ENCODE data around the gene UGT1A7. TPM values are rescaled to one million over a fixed set of nuclear protein-coding genes. Genes with fewer than 3 reads are reported as not detected.

The UGT1A7 gene
- total and polyA plus RNA-seq, 7 experiments from 2014 or later: not detected

- no peak for ATAC-seq
- H3K27me3 ChIP-seq (ENCODE audit: control insufficient read depth in 2 of 2, insufficient read depth in 2 of 2, low read length in 2 of 2): no peaks in the 10 kb centered on the region
- no peaks in the 10 kb centered on the region for H3K9me3 ChIP-seq (ENCODE audit: control insufficient read depth in 2 of 3, low read length in 3 of 3)
- Mint-ChIP-seq H3K27ac (no peak overlapping the region), H3K9me3 (peaks cover 0 to 3% (median 0%) of the 10 kb centered on the region in 11 donors), H3K4me1 (no peaks in the 10 kb centered on the region), H3K36me3 (no peaks in the 10 kb centered on the region), H3K4me3 (no peak overlapping the region), H3K27me3 (peaks cover 12 to 35% (median 28%) of the 10 kb centered on the region in 5 donors)
- H3K4me3 ChIP-seq (ENCODE audit: low read length): no peak overlapping the region
- H3K4me1 ChIP-seq (ENCODE audit: control insufficient read depth in 2 of 2, insufficient read depth in 2 of 2, low read length in 2 of 2): no peaks in the 10 kb centered on the region
- intact Hi-C loops (cut with micrococcal nuclease): no loop called here
- ChIA-PET CTCF (no interaction called here), POLR2A (no interaction called here)
- H3K36me3 ChIP-seq (ENCODE audit: control insufficient read depth in 2 of 3, insufficient read depth in 3 of 3, low read length in 3 of 3): no peaks in the 10 kb centered on the region
- no peak overlapping the region for H3K27ac ChIP-seq (ENCODE audit: low read depth, low read length)
- DNase-seq: no peak
Observed at GRCh38 chr2:233764761-233765160, 83.1 kb downstream of the UGT1A7 start.

GRCh38 chr2:233766416-233766815 lies 84.7 kb downstream of the UGT1A7 start:
- Mint-ChIP-seq H3K4me1 (no peaks in the 10 kb centered on the region), H3K9me3 (peaks cover 0 to 3% (median 0%) of the 10 kb centered on the region in 11 donors), H3K27ac (no peak overlapping the region), H3K27me3 (peaks cover 18 to 39% (median 28%) of the 10 kb centered on the region in 5 donors), H3K4me3 (no peak overlapping the region), H3K36me3 (no peaks in the 10 kb centered on the region)
- DNase-seq: no peak
- H3K27ac ChIP-seq (ENCODE audit: low read depth, low read length): no peak overlapping the region
- POLR2A ChIA-PET: no interaction called here
- no peaks in the 10 kb centered on the region for H3K36me3 ChIP-seq (ENCODE audit: control insufficient read depth in 2 of 3, insufficient read depth in 3 of 3, low read length in 3 of 3)
- H3K4me3 ChIP-seq (ENCODE audit: low read length): no peak overlapping the region
- no peaks in the 10 kb centered on the region for H3K27me3 ChIP-seq (ENCODE audit: control insufficient read depth in 2 of 2, insufficient read depth in 2 of 2, low read length in 2 of 2)
- ATAC-seq: no peak
- no peaks in the 10 kb centered on the region for H3K9me3 ChIP-seq (ENCODE audit: control insufficient read depth in 2 of 3, low read length in 3 of 3)
- intact Hi-C loops (cut with micrococcal nuclease): no loop called here
- CTCF ChIA-PET: no interaction called here
- H3K4me1 ChIP-seq (ENCODE audit: control insufficient read depth in 2 of 2, insufficient read depth in 2 of 2, low read length in 2 of 2): no peaks in the 10 kb centered on the region

- Mint-ChIP-seq H3K4me1 (no peaks in the 10 kb centered on the region), H3K27me3 (peaks cover 15 to 39% (median 28%) of the 10 kb centered on the region in 5 donors), H3K4me3 (no peak overlapping the region), H3K9me3 (peaks cover 0 to 3% (median 0%) of the 10 kb centered on the region in 11 donors), H3K27ac (no peak overlapping the region), H3K36me3 (no peaks in the 10 kb centered on the region)
- Histone ChIP-seq H3K9me3 (ENCODE audit: control insufficient read depth in 2 of 3, low read length in 3 of 3) (no peaks in the 10 kb centered on the region), H3K4me3 (ENCODE audit: low read length) (no peak overlapping the region), H3K36me3 (ENCODE audit: control insufficient read depth in 2 of 3, insufficient read depth in 3 of 3, low read length in 3 of 3) (no peaks in the 10 kb centered on the region), H3K27ac (ENCODE audit: low read depth, low read length) (no peak overlapping the region), H3K27me3 (ENCODE audit: control insufficient read depth in 2 of 2, insufficient read depth in 2 of 2, low read length in 2 of 2) (no peaks in the 10 kb centered on the region), H3K4me1 (ENCODE audit: control insufficient read depth in 2 of 2, insufficient read depth in 2 of 2, low read length in 2 of 2) (no peaks in the 10 kb centered on the region)
- ChIA-PET POLR2A (no interaction called here), CTCF (no interaction called here)
- ATAC-seq (no peak), DNase-seq (no peak)
- intact Hi-C loops (cut with micrococcal nuclease): no loop called here
Observed at GRCh38 chr2:233768076-233768475, 86.4 kb downstream of the UGT1A7 start.

- Mint-ChIP-seq H3K36me3 (no peaks in the 10 kb centered on the region), H3K27me3 (peaks cover 9 to 32% (median 19%) of the 10 kb centered on the region in 5 donors), H3K4me3 (no peak overlapping the region), H3K27ac (no peak overlapping the region), H3K9me3 (peaks cover 0 to 3% (median 0%) of the 10 kb centered on the region in 11 donors), H3K4me1 (no peaks in the 10 kb centered on the region)
- POLR2A ChIA-PET: no interaction called here
- Histone ChIP-seq H3K4me3 (ENCODE audit: low read length) (no peak overlapping the region), H3K27ac (ENCODE audit: low read depth, low read length) (no peak overlapping the region), H3K9me3 (ENCODE audit: control insufficient read depth in 2 of 3, low read length in 3 of 3) (no peaks in the 10 kb centered on the region), H3K36me3 (ENCODE audit: control insufficient read depth in 2 of 3, insufficient read depth in 3 of 3, low read length in 3 of 3) (no peaks in the 10 kb centered on the region), H3K4me1 (ENCODE audit: control insufficient read depth in 2 of 2, insufficient read depth in 2 of 2, low read length in 2 of 2) (no peaks in the 10 kb centered on the region), H3K27me3 (ENCODE audit: control insufficient read depth in 2 of 2, insufficient read depth in 2 of 2, low read length in 2 of 2) (no peaks in the 10 kb centered on the region)
- no peak for ATAC-seq
- no peak for DNase-seq
- CTCF ChIA-PET: interaction anchor here (0.6 kb wide), 1 partner anchor 166 kb away, joined by 3 read pairs; no protein-coding TSS in a partner anchor
- intact Hi-C loops (cut with micrococcal nuclease): no loop called here
Observed at GRCh38 chr2:233769260-233769659, 87.6 kb downstream of the UGT1A7 start.

GRCh38 chr2:233772153-233772552 lies 90.5 kb downstream of the UGT1A7 start:
- Histone ChIP-seq H3K4me1 (ENCODE audit: control insufficient read depth in 2 of 2, insufficient read depth in 2 of 2, low read length in 2 of 2) (no peaks in the 10 kb centered on the region), H3K9me3 (ENCODE audit: control insufficient read depth in 2 of 3, low read length in 3 of 3) (no peaks in the 10 kb centered on the region), H3K36me3 (ENCODE audit: control insufficient read depth in 2 of 3, insufficient read depth in 3 of 3, low read length in 3 of 3) (no peaks in the 10 kb centered on the region), H3K27ac (ENCODE audit: low read depth, low read length) (no peak overlapping the region), H3K4me3 (ENCODE audit: low read length) (no peak overlapping the region), H3K27me3 (ENCODE audit: control insufficient read depth in 2 of 2, insufficient read depth in 2 of 2, low read length in 2 of 2) (no peaks in the 10 kb centered on the region)
- ChIA-PET POLR2A (no interaction called here), CTCF (no interaction called here)
- DNase-seq: no peak
- no peak for ATAC-seq
- Mint-ChIP-seq H3K4me3 (no peak overlapping the region), H3K27ac (no peak overlapping the region), H3K27me3 (peaks cover 9 to 21% (median 17%) of the 10 kb centered on the region in 5 donors), H3K9me3 (peaks cover 0 to 17% (median 9%) of the 10 kb centered on the region in 11 donors), H3K4me1 (no peaks in the 10 kb centered on the region), H3K36me3 (peaks cover 0 to 6% (median 0%) of the 10 kb centered on the region in 5 donors)
- intact Hi-C loops (cut with micrococcal nuclease): no loop called here

- POLR2A ChIA-PET: no interaction called here
- ATAC-seq: no peak
- no peak for DNase-seq
- CTCF ChIA-PET: no interaction called here
- Mint-ChIP-seq H3K4me3 (no peak overlapping the region), H3K27ac (no peak overlapping the region), H3K4me1 (no peaks in the 10 kb centered on the region), H3K27me3 (peaks cover 9 to 24% (median 16%) of the 10 kb centered on the region in 5 donors), H3K36me3 (peaks cover 0 to 6% (median 0%) of the 10 kb centered on the region in 5 donors), H3K9me3 (peaks cover 0 to 19% (median 10%) of the 10 kb centered on the region in 11 donors)
- Histone ChIP-seq H3K4me1 (ENCODE audit: control insufficient read depth in 2 of 2, insufficient read depth in 2 of 2, low read length in 2 of 2) (no peaks in the 10 kb centered on the region), H3K27me3 (ENCODE audit: control insufficient read depth in 2 of 2, insufficient read depth in 2 of 2, low read length in 2 of 2) (no peaks in the 10 kb centered on the region), H3K27ac (ENCODE audit: low read depth, low read length) (no peak overlapping the region), H3K4me3 (ENCODE audit: low read length) (no peak overlapping the region), H3K9me3 (ENCODE audit: control insufficient read depth in 2 of 3, low read length in 3 of 3) (no peaks in the 10 kb centered on the region), H3K36me3 (ENCODE audit: control insufficient read depth in 2 of 3, insufficient read depth in 3 of 3, low read length in 3 of 3) (no peaks in the 10 kb centered on the region)
- intact Hi-C loops (cut with micrococcal nuclease): no loop called here
Observed at GRCh38 chr2:233772583-233772982, 90.9 kb downstream of the UGT1A7 start.

- Histone ChIP-seq H3K9me3 (ENCODE audit: control insufficient read depth in 2 of 3, low read length in 3 of 3) (no peaks in the 10 kb centered on the region), H3K27me3 (ENCODE audit: control insufficient read depth in 2 of 2, insufficient read depth in 2 of 2, low read length in 2 of 2) (no peaks in the 10 kb centered on the region), H3K36me3 (ENCODE audit: control insufficient read depth in 2 of 3, insufficient read depth in 3 of 3, low read length in 3 of 3) (no peaks in the 10 kb centered on the region), H3K27ac (ENCODE audit: low read depth, low read length) (no peak overlapping the region), H3K4me1 (ENCODE audit: control insufficient read depth in 2 of 2, insufficient read depth in 2 of 2, low read length in 2 of 2) (no peaks in the 10 kb centered on the region), H3K4me3 (ENCODE audit: low read length) (no peak overlapping the region)
- intact Hi-C loops (cut with micrococcal nuclease): no loop called here
- ATAC-seq (no peak), DNase-seq (no peak)
- POLR2A ChIA-PET: no interaction called here
- peaks cover 0 to 24% (median 12%) of the 10 kb centered on the region in 11 donors for H3K9me3 Mint-ChIP-seq
- peaks cover 0 to 6% (median 0%) of the 10 kb centered on the region in 5 donors for H3K36me3 Mint-ChIP-seq
- CTCF ChIA-PET: no interaction called here
- peaks cover 6 to 33% (median 18%) of the 10 kb centered on the region in 5 donors for H3K27me3 Mint-ChIP-seq
- H3K4me3 Mint-ChIP-seq: no peak overlapping the region
- no peaks in the 10 kb centered on the region for H3K4me1 Mint-ChIP-seq
- no peak overlapping the region for H3K27ac Mint-ChIP-seq
Observed at GRCh38 chr2:233773854-233774253, 92.2 kb downstream of the UGT1A7 start.
